ENCODE results near the gene WNT9B. TPM values are rescaled to one million over a fixed set of nuclear protein-coding genes. Genes with fewer than 3 reads are reported as not detected.
A peak's percentile ranks its signal among the peaks of the same experiment; 100 is the strongest.

The WNT9B gene
- total and polyA plus RNA-seq, 2 of the 13 experiments (the other 11 are each of a cell fraction or from before 2014, with no cell fraction given), result not detected

- TF ChIP-seq, protein P1, sequence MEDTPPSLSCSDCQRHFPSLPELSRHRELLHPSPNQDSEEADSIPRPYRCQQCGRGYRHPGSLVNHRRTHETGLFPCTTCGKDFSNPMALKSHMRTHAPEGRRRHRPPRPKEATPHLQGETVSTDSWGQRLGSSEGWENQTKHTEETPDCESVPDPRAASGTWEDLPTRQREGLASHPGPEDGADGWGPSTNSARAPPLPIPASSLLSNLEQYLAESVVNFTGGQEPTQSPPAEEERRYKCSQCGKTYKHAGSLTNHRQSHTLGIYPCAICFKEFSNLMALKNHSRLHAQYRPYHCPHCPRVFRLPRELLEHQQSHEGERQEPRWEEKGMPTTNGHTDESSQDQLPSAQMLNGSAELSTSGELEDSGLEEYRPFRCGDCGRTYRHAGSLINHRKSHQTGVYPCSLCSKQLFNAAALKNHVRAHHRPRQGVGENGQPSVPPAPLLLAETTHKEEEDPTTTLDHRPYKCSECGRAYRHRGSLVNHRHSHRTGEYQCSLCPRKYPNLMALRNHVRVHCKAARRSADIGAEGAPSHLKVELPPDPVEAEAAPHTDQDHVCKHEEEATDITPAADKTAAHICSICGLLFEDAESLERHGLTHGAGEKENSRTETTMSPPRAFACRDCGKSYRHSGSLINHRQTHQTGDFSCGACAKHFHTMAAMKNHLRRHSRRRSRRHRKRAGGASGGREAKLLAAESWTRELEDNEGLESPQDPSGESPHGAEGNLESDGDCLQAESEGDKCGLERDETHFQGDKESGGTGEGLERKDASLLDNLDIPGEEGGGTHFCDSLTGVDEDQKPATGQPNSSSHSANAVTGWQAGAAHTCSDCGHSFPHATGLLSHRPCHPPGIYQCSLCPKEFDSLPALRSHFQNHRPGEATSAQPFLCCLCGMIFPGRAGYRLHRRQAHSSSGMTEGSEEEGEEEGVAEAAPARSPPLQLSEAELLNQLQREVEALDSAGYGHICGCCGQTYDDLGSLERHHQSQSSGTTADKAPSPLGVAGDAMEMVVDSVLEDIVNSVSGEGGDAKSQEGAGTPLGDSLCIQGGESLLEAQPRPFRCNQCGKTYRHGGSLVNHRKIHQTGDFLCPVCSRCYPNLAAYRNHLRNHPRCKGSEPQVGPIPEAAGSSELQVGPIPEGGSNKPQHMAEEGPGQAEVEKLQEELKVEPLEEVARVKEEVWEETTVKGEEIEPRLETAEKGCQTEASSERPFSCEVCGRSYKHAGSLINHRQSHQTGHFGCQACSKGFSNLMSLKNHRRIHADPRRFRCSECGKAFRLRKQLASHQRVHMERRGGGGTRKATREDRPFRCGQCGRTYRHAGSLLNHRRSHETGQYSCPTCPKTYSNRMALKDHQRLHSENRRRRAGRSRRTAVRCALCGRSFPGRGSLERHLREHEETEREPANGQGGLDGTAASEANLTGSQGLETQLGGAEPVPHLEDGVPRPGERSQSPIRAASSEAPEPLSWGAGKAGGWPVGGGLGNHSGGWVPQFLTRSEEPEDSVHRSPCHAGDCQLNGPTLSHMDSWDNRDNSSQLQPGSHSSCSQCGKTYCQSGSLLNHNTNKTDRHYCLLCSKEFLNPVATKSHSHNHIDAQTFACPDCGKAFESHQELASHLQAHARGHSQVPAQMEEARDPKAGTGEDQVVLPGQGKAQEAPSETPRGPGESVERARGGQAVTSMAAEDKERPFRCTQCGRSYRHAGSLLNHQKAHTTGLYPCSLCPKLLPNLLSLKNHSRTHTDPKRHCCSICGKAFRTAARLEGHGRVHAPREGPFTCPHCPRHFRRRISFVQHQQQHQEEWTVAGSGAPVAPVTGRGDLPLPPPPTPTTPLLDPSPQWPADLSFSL (CRISPR knock-in tag; IDR thresholded peaks at IDR 0.05), result no peak
- TF ChIP-seq RFXAP (CRISPR knock-in tag; IDR thresholded peaks at IDR 0.05; ENCODE audit: borderline replicate concordance) (no peak), RNF219 (CRISPR knock-in tag; IDR thresholded peaks at IDR 0.05) (no peak), ZNF292 (CRISPR knock-in tag; IDR thresholded peaks at IDR 0.05; ENCODE audit: borderline replicate concordance, low read depth) (peak; percentile 77), RARG (CRISPR knock-in tag; IDR thresholded peaks at IDR 0.05; ENCODE audit: low read depth) (no peak), FLYWCH1 (CRISPR knock-in tag; IDR thresholded peaks at IDR 0.05) (no peak), GATAD1 (CRISPR knock-in tag; IDR thresholded peaks at IDR 0.05) (peak; percentile 30; the same call in 1 of the 2 replicates), TARDBP (CRISPR knock-in tag; IDR thresholded peaks at IDR 0.05) (peak; percentile 70), NONO (IDR thresholded peaks at IDR 0.05) (no peak), NONO (CRISPR knock-in tag; conservative IDR thresholded peaks at IDR 0.05) (peak; percentile 50; the same call in 1 of the 2 replicates), ZNF160 (CRISPR knock-in tag; IDR thresholded peaks at IDR 0.05) (no peak), NPAS2 (CRISPR knock-in tag; IDR thresholded peaks at IDR 0.05; ENCODE audit: borderline replicate concordance) (no peak)
- TF ChIP-seq, protein P2, sequence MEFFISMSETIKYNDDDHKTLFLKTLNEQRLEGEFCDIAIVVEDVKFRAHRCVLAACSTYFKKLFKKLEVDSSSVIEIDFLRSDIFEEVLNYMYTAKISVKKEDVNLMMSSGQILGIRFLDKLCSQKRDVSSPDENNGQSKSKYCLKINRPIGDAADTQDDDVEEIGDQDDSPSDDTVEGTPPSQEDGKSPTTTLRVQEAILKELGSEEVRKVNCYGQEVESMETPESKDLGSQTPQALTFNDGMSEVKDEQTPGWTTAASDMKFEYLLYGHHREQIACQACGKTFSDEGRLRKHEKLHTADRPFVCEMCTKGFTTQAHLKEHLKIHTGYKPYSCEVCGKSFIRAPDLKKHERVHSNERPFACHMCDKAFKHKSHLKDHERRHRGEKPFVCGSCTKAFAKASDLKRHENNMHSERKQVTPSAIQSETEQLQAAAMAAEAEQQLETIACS (CRISPR knock-in tag; IDR thresholded peaks at IDR 0.05), result no peak
- TF ChIP-seq, protein P3, sequence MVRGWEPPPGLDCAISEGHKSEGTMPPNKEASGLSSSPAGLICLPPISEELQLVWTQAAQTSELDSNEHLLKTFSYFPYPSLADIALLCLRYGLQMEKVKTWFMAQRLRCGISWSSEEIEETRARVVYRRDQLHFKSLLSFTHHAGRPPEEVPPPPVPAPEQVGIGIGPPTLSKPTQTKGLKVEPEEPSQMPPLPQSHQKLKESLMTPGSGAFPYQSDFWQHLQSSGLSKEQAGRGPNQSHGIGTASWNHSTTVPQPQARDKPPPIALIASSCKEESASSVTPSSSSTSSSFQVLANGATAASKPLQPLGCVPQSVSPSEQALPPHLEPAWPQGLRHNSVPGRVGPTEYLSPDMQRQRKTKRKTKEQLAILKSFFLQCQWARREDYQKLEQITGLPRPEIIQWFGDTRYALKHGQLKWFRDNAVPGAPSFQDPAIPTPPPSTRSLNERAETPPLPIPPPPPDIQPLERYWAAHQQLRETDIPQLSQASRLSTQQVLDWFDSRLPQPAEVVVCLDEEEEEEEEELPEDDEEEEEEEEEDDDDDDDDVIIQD (CRISPR knock-in tag; IDR thresholded peaks at IDR 0.05; ENCODE audit: low read depth), result 0 out of 2 replicates have a peak, but pooled peaks have one; percentile 57
Observed at GRCh38 chr17:46869975-46870803, 18.8 kb downstream of the WNT9B start (continued).
